IPS-18a (cell line): Measurements from ENCODE around the gene TIMP2.

Source experiments
- H3K27ac ChIP-seq: one replicate; pipeline ENCODE4 v1.5.1; 2013; ENCODE audit warnings: low read length
- H3K27me3 ChIP-seq: one replicate; pipeline ENCODE4 v1.6.1; 2013; ENCODE audit warnings: mild to moderate bottlenecking, low read length; ENCODE audit not compliant: control insufficient read depth, insufficient read depth
- H3K36me3 ChIP-seq: one replicate; pipeline ENCODE4 v1.6.1; 2013; ENCODE audit warnings: low read depth, low read length; ENCODE audit not compliant: control insufficient read depth
- H3K4me1 ChIP-seq: one replicate; pipeline ENCODE4 v1.6.1; 2013; ENCODE audit warnings: low read depth, low read length; ENCODE audit not compliant: control insufficient read depth
- H3K4me3 ChIP-seq: one replicate; pipeline ENCODE4 v1.5.1; 2013; ENCODE audit warnings: low read length
- H3K9ac ChIP-seq: one replicate; pipeline ENCODE4 v1.6.1; 2013; ENCODE audit warnings: mild to moderate bottlenecking, low read length, moderate library complexity
- H3K9me3 ChIP-seq: one replicate; pipeline ENCODE4 v1.6.1; 2013; ENCODE audit warnings: low read depth, low read length; ENCODE audit not compliant: control insufficient read depth

TIMP2 gene

GRCh38 chr17:78821961-78822360 is 103.2 kb downstream of the TIMP2 start:
- no peaks in the 10 kb centered on the region for H3K27me3 ChIP-seq
- no peaks in the 10 kb centered on the region for H3K9me3 ChIP-seq
- H3K4me3 ChIP-seq, result no peak overlapping the region
- no peak overlapping the region for H3K9ac ChIP-seq
- H3K4me1 ChIP-seq, result no peaks in the 10 kb centered on the region
- peaks cover 93% of the 10 kb centered on the region for H3K36me3 ChIP-seq
- no peak overlapping the region for H3K27ac ChIP-seq

GRCh38 chr17:78820841-78821240 is 104.3 kb downstream of the TIMP2 start:
- Histone ChIP-seq H3K27me3 (no peaks in the 10 kb centered on the region), H3K36me3 (peaks cover 88% of the 10 kb centered on the region), H3K27ac (no peak overlapping the region)

GRCh38 chr17:78819806-78820792 is 105.1 kb downstream of the TIMP2 start:
- Histone ChIP-seq H3K27me3 (no peaks in the 10 kb centered on the region), H3K4me3 (no peak overlapping the region), H3K36me3 (peaks cover 88% of the 10 kb centered on the region), H3K9me3 (no peaks in the 10 kb centered on the region), H3K9ac (no peak overlapping the region), H3K27ac (no peak overlapping the region), H3K4me1 (no peaks in the 10 kb centered on the region)

More at GRCh38 chr17:78820841-78821240, 104.3 kb downstream of the TIMP2 start:
- Histone ChIP-seq H3K4me1 (no peaks in the 10 kb centered on the region), H3K4me3 (no peak overlapping the region), H3K9ac (no peak overlapping the region), H3K9me3 (no peaks in the 10 kb centered on the region)

DNA sequence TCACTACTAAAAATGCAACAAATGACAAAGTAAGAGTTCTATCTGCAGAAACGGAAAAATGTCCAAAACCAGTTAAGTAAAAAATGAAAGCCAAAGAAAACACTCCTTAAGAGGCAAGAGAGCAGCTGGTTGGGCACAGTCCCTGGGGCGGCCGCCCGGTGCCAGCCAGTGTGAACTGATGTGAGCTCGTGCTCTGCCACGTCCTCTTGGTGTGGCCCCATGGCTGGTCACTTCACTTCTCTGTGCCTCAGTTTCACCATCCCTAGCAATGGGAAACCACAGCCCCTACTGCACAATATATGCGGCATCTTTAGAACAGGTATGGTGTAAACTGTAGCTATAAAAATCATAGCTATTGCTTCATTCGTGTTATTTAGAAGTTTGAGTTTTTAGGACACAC is 105.8 kb downstream of the TIMP2 start:
- no peak overlapping the region for H3K9ac ChIP-seq
- H3K36me3 ChIP-seq, result peaks cover 85% of the 10 kb centered on the region
- no peaks in the 10 kb centered on the region for H3K4me1 ChIP-seq
- no peak overlapping the region for H3K4me3 ChIP-seq
- H3K9me3 ChIP-seq, result no peaks in the 10 kb centered on the region
- no peaks in the 10 kb centered on the region for H3K27me3 ChIP-seq
- no peak overlapping the region for H3K27ac ChIP-seq

DNA sequence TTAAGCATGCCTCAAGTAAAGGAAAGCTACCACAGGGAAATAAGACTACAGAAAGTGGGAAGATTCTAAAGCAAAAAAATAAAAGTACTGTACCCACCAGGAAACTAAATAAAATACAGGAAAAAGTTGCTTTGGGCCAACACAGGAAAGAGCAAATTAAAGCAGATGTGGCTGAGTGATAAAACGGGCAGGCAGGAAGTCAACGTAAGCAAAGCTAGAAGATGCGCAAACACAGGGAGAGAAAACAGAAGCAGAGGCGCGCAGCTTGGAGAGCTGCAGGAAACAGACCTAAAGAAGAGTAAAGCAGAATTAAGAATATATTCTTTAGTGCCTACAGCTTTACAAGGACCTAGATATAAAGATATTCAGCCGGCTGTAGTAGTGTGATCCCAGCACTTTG is 106.3 kb downstream of the TIMP2 start:
- Histone ChIP-seq H3K27ac (no peak overlapping the region), H3K9ac (no peak overlapping the region), H3K27me3 (no peaks in the 10 kb centered on the region)

DNA sequence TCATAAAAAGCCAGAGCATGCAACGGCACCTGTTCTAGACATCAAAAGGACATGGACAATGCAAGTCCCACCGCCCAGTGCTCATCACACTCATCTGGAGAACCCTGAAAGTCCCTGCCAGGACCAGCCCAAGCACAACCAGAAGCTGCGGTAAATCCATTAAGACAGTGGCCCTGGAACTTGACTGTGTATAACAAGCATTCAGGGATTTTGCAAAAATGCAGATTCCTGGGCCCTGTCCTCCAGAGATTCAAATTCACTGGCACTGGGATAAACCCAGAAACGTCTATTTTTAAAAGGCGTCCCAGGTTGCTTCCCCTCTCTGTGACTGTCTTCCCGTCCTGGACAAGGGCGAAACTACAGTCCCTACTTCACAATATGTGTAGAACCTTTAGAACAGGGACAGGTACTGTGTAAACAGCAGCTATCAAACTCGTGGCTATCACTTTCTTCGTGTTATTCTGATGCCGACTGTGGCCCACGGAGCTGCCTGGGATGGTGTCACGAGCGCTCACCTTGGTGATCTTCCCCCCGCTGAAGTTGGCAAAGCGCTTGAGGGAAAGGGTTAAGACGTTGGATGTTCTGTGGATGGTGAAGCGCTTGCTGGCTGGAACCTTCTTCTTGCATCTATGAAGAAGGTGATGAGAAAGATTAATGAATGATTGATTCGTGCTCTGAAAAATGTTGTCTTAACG is 106.9 kb downstream of the TIMP2 start:
- Histone ChIP-seq H3K9ac (no peak overlapping the region), H3K27me3 (no peaks in the 10 kb centered on the region), H3K4me3 (no peak overlapping the region), H3K4me1 (no peaks in the 10 kb centered on the region), H3K27ac (no peak overlapping the region), H3K9me3 (no peaks in the 10 kb centered on the region), H3K36me3 (peaks cover 85% of the 10 kb centered on the region)

More for the DNA sequence above, 106.3 kb downstream of the TIMP2 start:
- H3K4me1 ChIP-seq, result no peaks in the 10 kb centered on the region
- H3K36me3 ChIP-seq, result peaks cover 85% of the 10 kb centered on the region
- no peaks in the 10 kb centered on the region for H3K9me3 ChIP-seq
- H3K4me3 ChIP-seq, result no peak overlapping the region

GRCh38 chr17:78817123-78817522 is 108.1 kb downstream of the TIMP2 start:
- H3K9ac ChIP-seq, result no peak overlapping the region
- H3K9me3 ChIP-seq, result no peaks in the 10 kb centered on the region
- peaks cover 85% of the 10 kb centered on the region for H3K36me3 ChIP-seq
- no peak overlapping the region for H3K27ac ChIP-seq
- no peaks in the 10 kb centered on the region for H3K27me3 ChIP-seq
- H3K4me1 ChIP-seq, result no peaks in the 10 kb centered on the region
- no peak overlapping the region for H3K4me3 ChIP-seq

DNA sequence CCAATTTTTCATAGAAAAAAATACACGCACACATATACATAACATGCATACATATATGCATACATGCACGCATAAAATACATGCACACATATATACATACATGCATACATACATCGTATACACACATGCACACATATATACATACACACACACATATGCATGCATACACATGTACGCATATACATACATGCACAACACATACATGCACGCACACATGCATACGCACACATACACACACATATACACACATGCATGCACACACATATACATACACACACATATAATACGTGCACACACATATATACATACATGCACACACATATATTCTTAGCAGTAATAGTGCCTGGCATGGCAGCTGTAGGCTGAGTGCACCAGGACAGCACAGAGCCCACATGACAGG is 109.5 kb downstream of the TIMP2 start:
- Histone ChIP-seq H3K36me3 (peaks cover 87% of the 10 kb centered on the region), H3K27ac (no peak overlapping the region), H3K27me3 (no peaks in the 10 kb centered on the region), H3K4me1 (no peaks in the 10 kb centered on the region), H3K9ac (no peak overlapping the region), H3K4me3 (no peak overlapping the region), H3K9me3 (no peaks in the 10 kb centered on the region)

DNA sequence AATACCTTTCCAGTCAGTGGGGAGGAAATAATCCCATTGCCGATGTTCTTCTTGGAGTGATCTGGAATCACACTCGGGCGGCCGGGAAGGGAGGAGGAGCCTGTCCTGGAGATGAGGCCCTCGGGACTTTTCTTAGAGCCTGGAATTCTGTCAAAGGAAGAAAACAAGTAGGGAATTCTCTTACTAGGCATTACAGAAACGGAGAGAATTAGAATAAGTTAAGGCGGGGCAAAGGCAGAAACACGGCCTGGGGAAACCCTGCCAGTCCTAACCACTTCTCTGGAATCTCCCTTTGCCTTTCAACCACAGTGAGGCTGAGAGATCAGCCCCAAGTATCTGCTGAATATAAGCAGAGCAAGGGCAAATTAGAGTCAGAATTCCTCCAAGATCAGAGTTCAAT is 112.3 kb downstream of the TIMP2 start:
- Histone ChIP-seq H3K4me3 (no peak overlapping the region), H3K36me3 (peaks cover 87% of the 10 kb centered on the region), H3K9ac (no peak overlapping the region), H3K9me3 (no peaks in the 10 kb centered on the region), H3K4me1 (no peaks in the 10 kb centered on the region), H3K27me3 (no peaks in the 10 kb centered on the region), H3K27ac (no peak overlapping the region)

- Histone ChIP-seq H3K36me3 (peaks cover 86% of the 10 kb centered on the region), H3K9ac (no peak overlapping the region), H3K27ac (no peak overlapping the region), H3K4me3 (no peak overlapping the region), H3K9me3 (no peaks in the 10 kb centered on the region), H3K27me3 (no peaks in the 10 kb centered on the region), H3K4me1 (no peaks in the 10 kb centered on the region)
These were observed 117.0 kb downstream of the TIMP2 start for GRCh38 chr17:78808163-78808562.

DNA sequence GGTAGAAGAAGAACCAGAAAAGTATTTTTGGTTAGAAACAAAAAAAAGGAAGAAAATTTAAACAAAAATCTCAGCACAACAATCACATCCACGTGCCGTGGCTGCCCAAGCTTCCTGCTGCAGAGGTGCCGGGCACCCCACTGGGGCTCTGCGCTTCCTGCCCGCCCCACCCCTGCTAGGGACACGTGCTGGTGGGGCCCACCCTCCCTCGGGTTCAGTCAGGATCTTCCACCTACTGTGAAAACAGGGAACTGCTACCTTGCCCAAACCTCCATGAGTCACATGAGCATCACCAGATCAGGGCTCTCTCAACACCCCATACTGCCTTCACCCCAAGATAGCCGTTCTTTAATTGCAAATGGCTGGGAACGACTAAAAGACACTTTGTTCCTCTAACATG is 118.7 kb downstream of the TIMP2 start:
- Histone ChIP-seq H3K4me1 (no peaks in the 10 kb centered on the region), H3K9ac (no peak overlapping the region), H3K27ac (no peak overlapping the region), H3K36me3 (peaks cover 85% of the 10 kb centered on the region), H3K9me3 (no peaks in the 10 kb centered on the region), H3K4me3 (no peak overlapping the region), H3K27me3 (no peaks in the 10 kb centered on the region)
